ENCODE results near the gene OR2T4.

Gene OR2T4

DNA sequence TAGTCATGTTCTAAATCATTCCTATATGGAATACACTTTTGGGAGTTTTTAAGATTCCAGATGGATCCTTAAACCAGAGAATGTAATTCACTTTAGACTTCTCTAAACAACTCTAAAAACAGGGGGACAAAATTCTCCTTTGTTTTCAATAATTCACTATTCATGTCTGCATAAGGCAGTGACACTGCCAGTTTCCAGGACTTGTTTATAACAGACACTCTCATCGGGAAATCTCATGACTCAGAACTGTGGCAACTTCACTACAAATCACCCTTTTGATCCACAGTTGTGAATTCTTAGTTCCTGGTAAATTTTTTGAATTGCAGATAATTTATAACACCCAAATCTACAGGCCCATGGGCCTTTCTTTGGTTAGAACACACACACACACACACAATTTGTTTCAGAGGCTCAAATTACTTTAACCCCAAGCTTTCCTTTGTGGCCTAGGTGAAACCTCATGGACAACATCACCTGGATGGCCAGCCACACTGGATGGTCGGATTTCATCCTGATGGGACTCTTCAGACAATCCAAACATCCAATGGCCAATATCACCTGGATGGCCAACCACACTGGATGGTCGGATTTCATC, at the start of gene OR2T4:
Gene OR2T4 (plus strand): TSS at position 545 of the 595 bp plus-strand sequence. CDS start 0 bp downstream, at position 545.
- DNase-seq (ENCODE audit: low spot score) = no peak

DNA sequence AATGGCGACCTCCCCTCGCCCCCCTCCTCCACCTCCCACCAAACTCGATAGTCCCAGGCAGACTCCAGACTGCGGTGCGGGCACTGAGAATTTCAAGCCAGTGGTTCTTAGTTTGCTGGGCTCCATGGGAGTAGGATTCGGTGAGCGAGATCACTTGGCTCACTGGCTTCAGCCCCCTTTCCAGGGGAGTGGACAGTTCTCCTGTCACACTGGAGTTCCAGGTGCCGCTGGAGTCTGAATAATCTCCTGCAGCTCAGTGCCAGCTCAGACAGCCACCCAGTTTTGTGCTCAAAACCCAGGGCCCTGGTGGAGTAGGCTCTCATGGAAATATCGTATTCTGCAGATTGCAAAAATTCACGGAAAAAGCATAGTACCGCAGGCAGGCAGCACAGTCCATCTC, 44.7 kb upstream of the OR2T4 start:
- DNase-seq (ENCODE audit: low spot score) = no peak

DNA sequence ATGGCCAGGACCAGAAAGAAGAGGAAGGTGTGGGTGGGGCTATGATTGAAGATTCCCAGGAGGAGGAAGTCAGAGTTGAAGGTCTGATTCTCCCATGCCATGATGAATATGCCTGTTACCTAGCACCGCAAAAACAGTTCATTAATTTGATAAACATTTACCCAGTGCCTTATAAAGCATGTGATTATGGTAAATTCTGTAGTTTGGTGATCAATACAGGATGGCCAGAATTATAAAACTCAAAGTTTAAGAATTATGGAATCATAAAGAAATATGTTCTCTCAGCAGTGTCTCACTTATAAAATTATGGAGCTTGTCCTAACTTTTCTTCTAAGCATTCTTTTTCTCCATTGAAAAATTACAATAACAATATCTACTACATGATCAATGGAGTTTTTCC, 37.0 kb upstream of the OR2T4 start, which contains the start of gene OR2M7:
Gene OR2M7 (minus strand): TSS at position 101 of the 400 bp plus-strand sequence. CDS start 0 bp downstream, at position 101.
- no peak for DNase-seq (ENCODE audit: low spot score)

DNA sequence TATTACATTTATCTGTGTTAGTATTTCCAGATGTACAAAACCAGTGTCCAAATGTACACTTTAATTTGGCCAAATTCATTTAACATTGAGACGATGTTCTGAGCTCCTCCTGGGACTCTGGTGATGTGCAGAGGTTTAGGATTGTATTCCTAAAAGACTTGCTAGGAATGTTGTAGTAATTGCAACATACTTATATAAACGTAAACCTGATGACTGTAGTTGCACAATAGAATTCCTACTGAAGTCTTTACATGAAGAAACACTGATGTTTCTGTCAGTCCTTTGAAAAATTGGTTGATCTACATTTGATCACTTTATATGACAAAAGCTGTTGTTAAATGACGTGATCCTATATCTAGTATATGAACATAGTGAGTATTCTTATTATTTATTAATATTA, 18.0 kb upstream of the OR2T4 start:
- DNase-seq (ENCODE audit: low spot score) = no peak

DNA sequence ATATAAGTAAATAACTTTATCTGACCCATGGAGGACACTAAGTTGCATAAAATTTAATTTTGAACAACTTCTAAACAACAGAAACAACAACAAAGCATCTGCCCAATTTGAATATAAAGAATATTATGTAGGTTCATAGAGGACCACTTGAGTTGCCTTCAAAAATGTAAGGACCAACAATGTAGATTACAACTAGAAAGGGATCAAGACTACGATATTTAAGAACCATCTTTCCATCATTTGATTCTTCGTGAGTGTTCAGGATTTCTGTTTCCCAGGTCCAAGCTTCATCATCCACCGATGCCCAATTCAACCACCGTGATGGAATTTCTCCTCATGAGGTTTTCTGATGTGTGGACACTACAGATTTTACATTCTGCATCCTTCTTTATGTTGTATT, 13.0 kb upstream of the OR2T4 start, which contains the start of gene OR14C36:
Gene OR14C36 (plus strand): TSS at position 301 of the 400 bp plus-strand sequence. CDS start 0 bp downstream, at position 301.
- no peak for DNase-seq (ENCODE audit: low spot score)

GRCh38 chr1:248359415-248359814, 2.0 kb upstream of the OR2T4 start:
- no peak for DNase-seq (ENCODE audit: low spot score)

- no peak for DNase-seq (ENCODE audit: low spot score)
Measured at GRCh38 chr1:248366609-248367008, 5.1 kb downstream of the OR2T4 start.

- no peak for DNase-seq (ENCODE audit: low spot score)
Measured at GRCh38 chr1:248372394-248372793, 10.9 kb downstream of the OR2T4 start.

DNA sequence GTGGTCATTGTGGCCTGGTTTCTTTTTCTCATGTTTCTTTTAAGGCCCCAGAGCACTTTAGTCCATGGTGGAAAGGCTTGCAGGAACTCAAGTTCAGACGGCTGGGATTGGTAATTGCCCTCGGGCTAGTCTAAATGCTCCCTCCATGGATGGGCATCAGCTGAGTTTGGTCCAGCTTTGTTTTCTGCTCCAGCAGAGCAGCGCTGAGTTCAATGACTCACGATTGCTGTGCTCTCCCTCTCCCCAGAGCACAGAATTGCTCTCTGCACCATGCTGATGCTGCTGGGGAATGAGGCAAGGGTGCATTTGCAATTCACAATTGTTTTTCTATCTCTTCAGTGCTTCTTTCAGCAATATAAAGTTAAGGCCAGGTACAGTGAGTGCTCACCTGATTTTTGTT, 12.3 kb downstream of the OR2T4 start:
- DNase-seq (ENCODE audit: low spot score) = no peak

GRCh38 chr1:248375446-248375845, 14.0 kb downstream of the OR2T4 start, which contains the start of gene OR2T6:
OR2T6 (plus strand) TSS chr1:248375746; CDS start chr1:248387609, 11,863 bp downstream.
- no peak for DNase-seq (ENCODE audit: low spot score)

DNA sequence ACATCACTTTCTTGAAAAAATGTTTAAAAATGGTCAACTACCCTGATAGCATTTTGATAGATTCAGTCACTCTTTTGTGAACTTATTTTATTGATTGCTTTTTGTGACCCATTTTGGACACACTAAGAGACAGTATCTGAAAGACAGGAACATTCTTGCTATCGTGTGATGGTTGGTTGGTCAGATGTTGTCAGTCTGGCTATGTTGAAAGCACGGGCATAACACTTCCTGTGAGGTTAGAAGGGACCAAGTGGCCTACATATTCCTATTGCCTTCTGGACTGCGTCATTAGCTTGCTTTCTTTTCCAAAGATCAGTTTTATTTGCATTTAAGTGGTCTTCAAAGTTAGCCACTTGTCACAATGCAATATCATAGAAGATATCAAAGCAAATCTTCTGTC, 15.5 kb downstream of the OR2T4 start:
- DNase-seq (ENCODE audit: low spot score) = no peak

DNA sequence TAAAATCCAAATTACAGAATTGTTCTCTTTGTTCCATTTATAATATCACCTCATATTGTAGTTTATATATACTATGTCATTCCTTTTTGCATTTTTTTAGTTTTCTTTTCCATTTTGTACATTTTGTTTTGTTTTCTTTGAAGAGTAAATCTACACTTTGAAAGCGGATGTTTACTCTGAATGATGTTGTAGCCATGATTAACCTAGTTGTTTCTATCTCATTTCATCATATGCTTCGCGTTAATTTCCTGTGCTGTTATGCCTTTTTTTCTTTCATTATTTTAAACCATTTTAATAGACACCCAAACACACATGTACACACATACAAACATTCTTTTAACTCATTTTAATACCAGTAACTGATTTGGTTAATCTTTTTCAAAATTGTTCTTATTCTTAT, 19.4 kb downstream of the OR2T4 start:
- DNase-seq (ENCODE audit: low spot score) = no peak

DNA sequence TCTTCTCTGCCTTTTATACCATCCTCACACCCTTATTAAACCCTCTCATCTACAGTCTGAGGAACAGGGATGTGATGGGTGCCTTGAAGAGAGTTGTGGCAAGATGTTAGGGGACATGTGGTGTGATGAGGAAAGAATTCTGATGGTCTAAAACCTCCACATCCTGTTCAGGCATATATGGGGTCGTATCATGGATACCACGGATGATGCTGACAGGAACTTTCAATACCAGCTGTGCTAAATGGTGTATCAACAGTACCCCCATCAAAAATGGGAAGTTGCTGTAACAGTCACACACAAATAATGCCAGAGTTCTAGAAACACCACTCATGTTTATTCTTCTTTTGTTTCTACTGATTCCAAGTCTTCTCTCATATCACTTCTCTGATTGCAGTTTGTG, 27.0 kb downstream of the OR2T4 start:
- no peak for DNase-seq (ENCODE audit: low spot score)

DNA sequence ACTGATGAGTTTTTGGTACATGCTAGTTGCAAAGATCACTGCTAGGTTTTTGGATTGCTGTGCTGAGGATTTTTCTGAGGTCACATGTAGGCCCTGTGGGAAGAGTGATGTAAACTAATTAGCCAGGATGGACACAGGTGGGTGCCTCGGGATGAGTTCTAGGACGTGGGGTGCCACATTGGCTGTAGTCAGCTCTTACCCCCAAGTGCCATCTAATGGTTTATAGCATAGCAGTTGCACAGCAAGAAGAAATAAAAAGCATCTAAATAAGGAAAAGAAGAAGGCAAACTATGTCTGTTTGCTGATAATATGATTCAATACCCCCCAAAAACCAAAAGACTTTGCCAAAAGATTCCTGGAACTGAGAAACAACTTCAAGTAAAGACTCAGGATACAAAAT, 31.6 kb downstream of the OR2T4 start:
- no peak for DNase-seq (ENCODE audit: low spot score)

GRCh38 chr1:248402748-248403147, 41.3 kb downstream of the OR2T4 start, which contains the start of gene OR2T1:
OR2T1 (plus strand) TSS chr1:248403048; CDS start chr1:248406148, 3,100 bp downstream.
- no peak for DNase-seq (ENCODE audit: low spot score)

DNA sequence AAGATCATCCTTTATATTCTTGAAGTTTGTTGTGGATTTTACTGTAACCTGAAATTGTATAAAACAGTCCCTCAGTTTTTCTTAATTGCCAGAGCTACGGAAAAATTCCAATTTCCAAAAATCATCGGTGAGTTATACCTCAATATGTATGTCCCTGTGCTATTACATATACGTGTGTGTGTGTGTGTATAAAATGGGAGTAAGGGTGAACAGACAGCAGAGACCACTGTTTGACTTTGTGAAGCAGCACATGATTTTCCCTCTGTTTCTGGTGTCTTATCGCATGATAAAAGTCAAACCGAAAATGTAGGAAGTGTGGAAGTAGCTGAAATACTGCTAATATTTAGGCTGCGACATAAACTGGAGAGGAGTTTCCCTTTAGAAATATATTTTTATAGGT, 42.6 kb downstream of the OR2T4 start:
- no peak for DNase-seq (ENCODE audit: low spot score)

DNA sequence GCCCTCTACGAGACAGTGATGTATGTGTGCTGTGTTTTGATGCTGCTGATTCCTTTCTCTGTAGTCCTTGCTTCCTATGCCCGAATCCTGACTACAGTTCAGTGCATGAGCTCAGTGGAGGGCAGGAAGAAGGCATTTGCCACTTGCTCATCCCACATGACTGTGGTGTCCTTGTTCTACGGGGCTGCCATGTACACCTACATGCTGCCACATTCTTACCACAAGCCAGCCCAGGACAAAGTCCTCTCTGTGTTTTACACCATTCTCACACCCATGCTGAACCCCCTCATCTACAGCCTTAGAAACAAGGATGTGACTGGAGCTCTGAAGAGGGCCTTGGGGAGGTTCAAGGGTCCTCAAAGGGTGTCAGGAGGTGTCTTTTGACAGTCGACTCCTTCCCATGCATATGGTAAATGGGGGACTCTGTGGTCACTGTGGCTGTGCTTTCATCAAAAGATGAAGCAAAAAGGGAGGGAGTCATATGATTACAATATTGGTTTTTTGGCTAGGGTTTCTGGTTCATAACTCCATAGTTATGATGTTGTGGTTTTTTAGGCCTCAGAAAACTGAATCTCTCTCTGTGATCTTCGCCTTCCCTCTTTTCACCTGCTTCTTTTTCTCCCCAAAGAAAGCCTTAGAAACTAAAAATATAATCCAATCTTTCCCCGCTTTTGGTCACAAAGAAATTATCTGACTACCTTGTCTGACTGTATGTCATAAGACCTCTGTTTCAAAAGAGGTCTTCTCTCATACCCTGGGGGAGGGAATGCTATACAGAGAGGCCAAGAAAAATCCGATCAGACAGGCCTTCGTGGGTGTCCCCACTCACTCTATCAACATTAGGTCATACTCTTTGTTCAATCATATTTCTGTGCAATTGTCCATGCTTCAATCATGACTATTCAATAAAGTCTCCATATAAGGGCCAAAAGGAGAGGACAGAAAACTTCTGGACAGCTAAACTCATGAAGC, 45.5 kb downstream of the OR2T4 start:
- DNase-seq (ENCODE audit: low spot score) = no peak

All from germinal center (tissue), 1 donor.